Measurements from ENCODE around the gene PDIA5.

Gene PDIA5

GRCh38 chr3:123066896-123067688 lies at the start of gene PDIA5:
PDIA5 (plus strand) TSS chr3:123067025; CDS start chr3:123067165, 140 bp downstream.
- peak; percentile 65 for DNase-seq (ENCODE audit: low read depth, low spot score)

- DNase-seq (ENCODE audit: low read depth, low spot score) = no peak
Observed at GRCh38 chr3:123018683-123019082, 48.1 kb upstream of the PDIA5 start.

GRCh38 chr3:123019161-123019560 lies 47.7 kb upstream of the PDIA5 start:
- no peak for DNase-seq (ENCODE audit: low read depth, low spot score)

- DNase-seq (ENCODE audit: low read depth, low spot score) = no peak
Observed at GRCh38 chr3:123019591-123019990, 47.2 kb upstream of the PDIA5 start.

- no peak for DNase-seq (ENCODE audit: low read depth, low spot score)
Observed at GRCh38 chr3:123020709-123021108, 46.1 kb upstream of the PDIA5 start.

GRCh38 chr3:123021388-123021787 lies 45.4 kb upstream of the PDIA5 start:
- no peak for DNase-seq (ENCODE audit: low read depth, low spot score)

- no peak for DNase-seq (ENCODE audit: low read depth, low spot score)
Observed at GRCh38 chr3:123021996-123022510, 44.8 kb upstream of the PDIA5 start.

- no peak for DNase-seq (ENCODE audit: low read depth, low spot score)
Observed at GRCh38 chr3:123024056-123024455, 42.8 kb upstream of the PDIA5 start.

GRCh38 chr3:123025642-123026521 lies 40.9 kb upstream of the PDIA5 start:
- DNase-seq (ENCODE audit: low read depth, low spot score) = no peak

- DNase-seq (ENCODE audit: low read depth, low spot score) = no peak
Observed at GRCh38 chr3:123026565-123027291, 40.1 kb upstream of the PDIA5 start.

- DNase-seq (ENCODE audit: low read depth, low spot score) = no peak
Observed at GRCh38 chr3:123027292-123028232, 39.3 kb upstream of the PDIA5 start, which contains the start of gene SEMA5B. SEMA5B (minus strand) TSS chr3:123027763; CDS start chr3:122961263, 66,500 bp downstream.

- DNase-seq (ENCODE audit: low read depth, low spot score) = no peak
Observed at GRCh38 chr3:123028233-123028828, 38.5 kb upstream of the PDIA5 start.

- no peak for DNase-seq (ENCODE audit: low read depth, low spot score)
Observed at GRCh38 chr3:123031051-123031450, 35.8 kb upstream of the PDIA5 start.

- no peak for DNase-seq (ENCODE audit: low read depth, low spot score)
Observed at GRCh38 chr3:123032057-123032456, 34.8 kb upstream of the PDIA5 start.

- no peak for DNase-seq (ENCODE audit: low read depth, low spot score)
Observed at GRCh38 chr3:123034120-123034519, 32.7 kb upstream of the PDIA5 start.

- no peak for DNase-seq (ENCODE audit: low read depth, low spot score)
Observed at GRCh38 chr3:123034996-123035395, 31.8 kb upstream of the PDIA5 start.

- DNase-seq (ENCODE audit: low read depth, low spot score) = no peak
Observed at GRCh38 chr3:123036352-123037014, 30.3 kb upstream of the PDIA5 start.

- DNase-seq (ENCODE audit: low read depth, low spot score) = no peak
Observed at GRCh38 chr3:123037015-123037375, 29.8 kb upstream of the PDIA5 start.

GRCh38 chr3:123038751-123039150 lies 28.1 kb upstream of the PDIA5 start:
- DNase-seq (ENCODE audit: low read depth, low spot score) = no peak

- DNase-seq (ENCODE audit: low read depth, low spot score) = no peak
Observed at GRCh38 chr3:123039178-123039577, 27.6 kb upstream of the PDIA5 start.

Data from activated naive CD8-positive, alpha-beta T cell treated with anti-CD3 and anti-CD28 coated beads, Interleukin-2, amount 50 U/mL, for 16 hours (primary cell).